ENCODE data around the gene MCRIP1.

GRCh38 chr17:81854974-81855774 lies 22.1 kb upstream of the MCRIP1 start:
- TF ChIP-seq CTCF (IDR thresholded peaks at IDR 0.05 in 2 of 3, conservative IDR thresholded peaks at IDR 0.05 in 1 of 3; ENCODE audit: control insufficient read depth in 2 of 3, extremely low read depth in 1 of 3, insufficient read depth in 1 of 3, low read depth in 3 of 3, low read length in 3 of 3) (0 out of 6 replicates have a peak, but pooled peaks of 1 of the 3 experiments have one; percentile 2), CBX3 (IDR thresholded peaks at IDR 0.05; ENCODE audit: borderline replicate concordance, low read depth) (no peak), POLR2A (IDR thresholded peaks at IDR 0.05; ENCODE audit: low read depth, low read length) (peak; percentile 39; the same call in 1 of the 2 replicates), ZNF384 (IDR thresholded peaks at IDR 0.05; ENCODE audit: borderline replicate concordance, low read depth, low read length) (no peak), RAD21 (IDR thresholded peaks at IDR 0.05; ENCODE audit: insufficient read depth, low read depth, low read length) (no peak), YY1 (IDR thresholded peaks at IDR 0.05; ENCODE audit: low read depth, low read length) (no peak), RELA (IDR thresholded peaks at IDR 0.05; ENCODE audit: borderline replicate concordance, partially characterized antibody) (no peak), POLR2AphosphoS5 (IDR thresholded peaks at IDR 0.05; ENCODE audit: low read length) (no peak; the same call in 1 of the 2 replicates), RAD51 (IDR thresholded peaks at IDR 0.05) (no peak), ZNF274 (IDR thresholded peaks at IDR 0.05; ENCODE audit: insufficient read depth, insufficient read length) (no peak), MTA3 (IDR thresholded peaks at IDR 0.05; ENCODE audit: borderline replicate concordance, low read length) (no peak), SP1 (IDR thresholded peaks at IDR 0.05; ENCODE audit: low read depth, low read length) (no peak), EP300 (IDR thresholded peaks at IDR 0.05; ENCODE audit: borderline replicate concordance in 1 of 2, control insufficient read depth in 1 of 2, low read depth in 2 of 2, low read length in 2 of 2) (no peak)
